ENCODE results near the gene MINDY2. TPM values are rescaled to one million over a fixed set of nuclear protein-coding genes. Genes with fewer than 3 reads are reported as not detected.

Gene MINDY2
- total RNA-seq, 6 experiments from 2014 or later = 4.2 to 8.8 (median 5.5) TPM

- Histone ChIP-seq H3K9me3 (no peaks in the 10 kb centered on the region), H3K36me3 (no peaks in the 10 kb centered on the region), H3K4me1 (peaks cover 0 to 24% (median 6%) of the 10 kb centered on the region in 4 donors), H3K27me3 (no peaks in the 10 kb centered on the region), H3K27ac (peak within 1 kb of the TSS; percentile 91 to 96 (median 95)), H3K4me3 (peak within 1 kb of the TSS; percentile 79 to 94 (median 89))
- WGBS (ENCODE audit: insufficient coverage, low coverage, low lambda C conversion rate, missing lambda C conversion rate) = under 1% methylated on average over 37 of the region's 62 CpGs
- ATAC-seq (peak; percentile 92 to 97 (median 95)), DNase-seq (peak; percentile 100)
- intact Hi-C loops (cut with DNase I) = loop anchor here in 1 of 2 donors (10.0 kb wide), 1 partner anchor 175 kb away; no protein-coding TSS in a partner anchor
- TF ChIP-seq, protein P1, sequence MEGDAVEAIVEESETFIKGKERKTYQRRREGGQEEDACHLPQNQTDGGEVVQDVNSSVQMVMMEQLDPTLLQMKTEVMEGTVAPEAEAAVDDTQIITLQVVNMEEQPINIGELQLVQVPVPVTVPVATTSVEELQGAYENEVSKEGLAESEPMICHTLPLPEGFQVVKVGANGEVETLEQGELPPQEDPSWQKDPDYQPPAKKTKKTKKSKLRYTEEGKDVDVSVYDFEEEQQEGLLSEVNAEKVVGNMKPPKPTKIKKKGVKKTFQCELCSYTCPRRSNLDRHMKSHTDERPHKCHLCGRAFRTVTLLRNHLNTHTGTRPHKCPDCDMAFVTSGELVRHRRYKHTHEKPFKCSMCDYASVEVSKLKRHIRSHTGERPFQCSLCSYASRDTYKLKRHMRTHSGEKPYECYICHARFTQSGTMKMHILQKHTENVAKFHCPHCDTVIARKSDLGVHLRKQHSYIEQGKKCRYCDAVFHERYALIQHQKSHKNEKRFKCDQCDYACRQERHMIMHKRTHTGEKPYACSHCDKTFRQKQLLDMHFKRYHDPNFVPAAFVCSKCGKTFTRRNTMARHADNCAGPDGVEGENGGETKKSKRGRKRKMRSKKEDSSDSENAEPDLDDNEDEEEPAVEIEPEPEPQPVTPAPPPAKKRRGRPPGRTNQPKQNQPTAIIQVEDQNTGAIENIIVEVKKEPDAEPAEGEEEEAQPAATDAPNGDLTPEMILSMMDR (IDR thresholded peaks at IDR 0.05) = no peak
- peak; percentile 93 for TF ChIP-seq POLR2A (IDR thresholded peaks at IDR 0.05)
These were observed 21.4 kb upstream of the MINDY2 start, which contains the start of gene ADAM10 for GRCh38 chr15:58749532-58750337. ADAM10 (minus strand) TSS chr15:58749707; CDS start chr15:58749534, 173 bp downstream.

GRCh38 chr15:58752716-58753115 lies 18.4 kb upstream of the MINDY2 start:
- Histone ChIP-seq H3K4me3 (no peak overlapping the region), H3K4me1 (peaks cover 0 to 6% (median 0%) of the 10 kb centered on the region in 4 donors), H3K27me3 (no peaks in the 10 kb centered on the region), H3K9me3 (no peaks in the 10 kb centered on the region), H3K36me3 (no peaks in the 10 kb centered on the region), H3K27ac (no peak overlapping the region)
- intact Hi-C loops (cut with DNase I) = loop anchor here in 1 of 2 donors (10.0 kb wide), 1 partner anchor 178 kb away; no protein-coding TSS in a partner anchor
- TF ChIP-seq, protein P1 (IDR thresholded peaks at IDR 0.05) = no peak
- TF ChIP-seq POLR2A (IDR thresholded peaks at IDR 0.05) = no peak
- no peak for DNase-seq
- ATAC-seq = no peak
- WGBS (ENCODE audit: insufficient coverage, low coverage, low lambda C conversion rate, missing lambda C conversion rate) = 87% methylated on average over 2 of the region's 3 CpGs

GRCh38 chr15:58755350-58755749 lies 15.8 kb upstream of the MINDY2 start:
- intact Hi-C loops (cut with DNase I) = loop anchor here in 1 of 2 donors (10.0 kb wide), 1 partner anchor 181 kb away; no protein-coding TSS in a partner anchor
- DNase-seq = no peak

DNA sequence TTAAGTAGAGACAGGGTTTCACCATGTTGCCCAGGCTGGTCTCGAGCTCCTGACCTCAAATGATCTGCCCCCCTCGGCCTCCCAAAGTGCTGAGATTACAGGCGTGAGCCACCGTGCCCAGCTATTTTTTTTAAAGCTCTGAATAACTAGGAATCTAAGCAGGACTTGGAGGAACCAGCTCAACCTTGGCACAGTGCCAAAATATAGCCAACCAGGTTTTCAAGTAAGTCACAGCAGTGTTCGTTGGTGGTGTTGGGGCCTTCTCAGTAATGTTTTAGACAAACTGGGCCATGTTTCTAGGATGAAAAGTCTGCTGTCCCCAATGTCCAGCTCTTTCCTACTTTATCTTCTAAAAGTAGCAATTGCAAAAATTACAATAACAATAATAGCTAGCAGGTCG lies 15.1 kb upstream of the MINDY2 start:
- Histone ChIP-seq H3K4me3 (no peak overlapping the region), H3K4me1 (peaks cover 0 to 5% (median 0%) of the 10 kb centered on the region in 4 donors), H3K9me3 (no peaks in the 10 kb centered on the region), H3K27me3 (no peaks in the 10 kb centered on the region), H3K36me3 (no peaks in the 10 kb centered on the region), H3K27ac (no peak overlapping the region)
- ATAC-seq (no peak), DNase-seq (no peak)
- 67% methylated on average over 5 of the region's 6 CpGs for WGBS (ENCODE audit: insufficient coverage, low coverage, low lambda C conversion rate, missing lambda C conversion rate)
- no peak for TF ChIP-seq POLR2A (IDR thresholded peaks at IDR 0.05)
- TF ChIP-seq, protein P1 (IDR thresholded peaks at IDR 0.05) = no peak
- intact Hi-C loops (cut with DNase I) = loop anchor here in 1 of 2 donors (10.0 kb wide), 1 partner anchor 181 kb away; no protein-coding TSS in a partner anchor

More at GRCh38 chr15:58755350-58755749, 15.8 kb upstream of the MINDY2 start:
- Histone ChIP-seq H3K27me3 (no peaks in the 10 kb centered on the region), H3K4me1 (peaks cover 0 to 5% (median 0%) of the 10 kb centered on the region in 4 donors), H3K4me3 (no peak overlapping the region), H3K9me3 (no peaks in the 10 kb centered on the region), H3K27ac (no peak overlapping the region), H3K36me3 (no peaks in the 10 kb centered on the region)
- WGBS (ENCODE audit: insufficient coverage, low coverage, low lambda C conversion rate, missing lambda C conversion rate) = 100% methylated on average over 3 of the region's 3 CpGs
- ATAC-seq = no peak
- TF ChIP-seq, protein P1 (IDR thresholded peaks at IDR 0.05) = no peak
- no peak for TF ChIP-seq POLR2A (IDR thresholded peaks at IDR 0.05)

Data from right lobe of liver (tissue), 6 donors.